ENCODE results near the gene TRIM71. TPM values are rescaled to one million over a fixed set of nuclear protein-coding genes. Genes with fewer than 3 reads are reported as not detected.

Gene TRIM71
- total and polyA plus RNA-seq, 2 of the 13 experiments (the other 11 are each of a cell fraction or from before 2014, with no cell fraction given), result 21.7 to 76.9 TPM

DNA sequence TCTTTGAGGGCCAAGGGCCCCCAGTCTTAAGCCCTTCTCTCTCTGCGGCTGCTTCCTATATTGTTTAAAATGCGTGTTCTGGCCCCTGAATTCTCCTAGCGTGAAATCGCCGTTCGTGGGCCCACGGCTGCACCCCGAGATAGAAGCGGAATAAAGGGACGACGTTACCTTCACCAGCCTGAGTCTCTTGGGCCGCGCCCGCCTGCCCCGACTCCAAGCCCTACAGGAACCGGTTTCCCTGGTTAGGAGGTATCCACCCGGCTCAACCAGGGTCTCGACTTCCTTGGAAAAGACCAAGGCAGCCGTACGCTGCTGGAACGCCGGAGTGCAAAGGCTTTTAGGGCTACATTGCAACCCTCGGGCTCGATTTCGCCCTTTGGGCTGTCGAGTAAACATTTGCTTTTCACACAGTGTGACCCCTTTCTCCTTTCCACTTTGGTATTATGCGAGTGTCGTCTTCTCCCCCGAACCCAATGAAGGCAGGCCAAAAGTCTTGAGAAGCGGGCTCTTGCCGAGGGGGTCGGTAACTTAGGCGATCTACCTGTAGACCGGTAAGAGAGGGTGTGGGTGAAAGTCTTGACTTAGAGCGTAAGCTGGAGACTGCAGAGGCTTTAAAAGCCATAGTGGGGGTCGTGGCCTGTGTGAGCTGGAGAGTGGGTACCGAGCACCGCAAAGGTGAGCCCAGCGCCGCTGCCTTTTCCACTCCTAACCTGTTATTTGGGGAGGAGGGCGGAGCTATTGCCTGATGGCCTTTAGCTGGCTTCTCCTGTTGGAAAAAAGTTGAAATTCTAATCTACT is 2.0 kb downstream of the TRIM71 start (continued):
- TF ChIP-seq ZNF276 (CRISPR knock-in tag; IDR thresholded peaks at IDR 0.05; ENCODE audit: low read depth) (no peak), ZNF781 (CRISPR knock-in tag; IDR thresholded peaks at IDR 0.05; ENCODE audit: borderline replicate concordance, not compliant biosample characterization) (peak; percentile 51), U2AF1 (optimal IDR thresholded peaks at IDR 0.05; ENCODE audit: low read depth, low read length) (no peak), SAP130 (CRISPR knock-in tag; IDR thresholded peaks at IDR 0.05; ENCODE audit: low read depth) (peak; percentile 35; the same call in 1 of the 2 replicates), PRDM4 (CRISPR knock-in tag; IDR thresholded peaks at IDR 0.05; ENCODE audit: borderline replicate concordance) (no peak), WIZ (CRISPR knock-in tag; IDR thresholded peaks at IDR 0.05) (0 out of 2 replicates have a peak, but pooled peaks have one; percentile 5), FOXP4 (CRISPR knock-in tag; IDR thresholded peaks at IDR 0.05) (no peak), RBFOX2 (IDR thresholded peaks at IDR 0.05; ENCODE audit: low read depth, low read length) (0 out of 2 replicates have a peak, but pooled peaks have one; percentile 41), RBAK (CRISPR knock-in tag; IDR thresholded peaks at IDR 0.05) (no peak)
- TF ChIP-seq, protein P1, sequence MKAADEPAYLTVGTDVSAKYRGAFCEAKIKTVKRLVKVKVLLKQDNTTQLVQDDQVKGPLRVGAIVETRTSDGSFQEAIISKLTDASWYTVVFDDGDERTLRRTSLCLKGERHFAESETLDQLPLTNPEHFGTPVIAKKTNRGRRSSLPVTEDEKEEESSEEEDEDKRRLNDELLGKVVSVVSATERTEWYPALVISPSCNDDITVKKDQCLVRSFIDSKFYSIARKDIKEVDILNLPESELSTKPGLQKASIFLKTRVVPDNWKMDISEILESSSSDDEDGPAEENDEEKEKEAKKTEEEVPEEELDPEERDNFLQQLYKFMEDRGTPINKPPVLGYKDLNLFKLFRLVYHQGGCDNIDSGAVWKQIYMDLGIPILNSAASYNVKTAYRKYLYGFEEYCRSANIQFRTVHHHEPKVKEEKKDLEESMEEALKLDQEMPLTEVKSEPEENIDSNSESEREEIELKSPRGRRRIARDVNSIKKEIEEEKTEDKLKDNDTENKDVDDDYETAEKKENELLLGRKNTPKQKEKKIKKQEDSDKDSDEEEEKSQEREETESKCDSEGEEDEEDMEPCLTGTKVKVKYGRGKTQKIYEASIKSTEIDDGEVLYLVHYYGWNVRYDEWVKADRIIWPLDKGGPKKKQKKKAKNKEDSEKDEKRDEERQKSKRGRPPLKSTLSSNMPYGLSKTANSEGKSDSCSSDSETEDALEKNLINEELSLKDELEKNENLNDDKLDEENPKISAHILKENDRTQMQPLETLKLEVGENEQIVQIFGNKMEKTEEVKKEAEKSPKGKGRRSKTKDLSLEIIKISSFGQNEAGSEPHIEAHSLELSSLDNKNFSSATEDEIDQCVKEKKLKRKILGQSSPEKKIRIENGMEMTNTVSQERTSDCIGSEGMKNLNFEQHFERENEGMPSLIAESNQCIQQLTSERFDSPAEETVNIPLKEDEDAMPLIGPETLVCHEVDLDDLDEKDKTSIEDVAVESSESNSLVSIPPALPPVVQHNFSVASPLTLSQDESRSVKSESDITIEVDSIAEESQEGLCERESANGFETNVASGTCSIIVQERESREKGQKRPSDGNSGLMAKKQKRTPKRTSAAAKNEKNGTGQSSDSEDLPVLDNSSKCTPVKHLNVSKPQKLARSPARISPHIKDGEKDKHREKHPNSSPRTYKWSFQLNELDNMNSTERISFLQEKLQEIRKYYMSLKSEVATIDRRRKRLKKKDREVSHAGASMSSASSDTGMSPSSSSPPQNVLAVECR (CRISPR knock-in tag; IDR thresholded peaks at IDR 0.05; ENCODE audit: borderline replicate concordance), result peak; percentile 55; the same call in 1 of the 2 replicates
- TF ChIP-seq, protein P2, sequence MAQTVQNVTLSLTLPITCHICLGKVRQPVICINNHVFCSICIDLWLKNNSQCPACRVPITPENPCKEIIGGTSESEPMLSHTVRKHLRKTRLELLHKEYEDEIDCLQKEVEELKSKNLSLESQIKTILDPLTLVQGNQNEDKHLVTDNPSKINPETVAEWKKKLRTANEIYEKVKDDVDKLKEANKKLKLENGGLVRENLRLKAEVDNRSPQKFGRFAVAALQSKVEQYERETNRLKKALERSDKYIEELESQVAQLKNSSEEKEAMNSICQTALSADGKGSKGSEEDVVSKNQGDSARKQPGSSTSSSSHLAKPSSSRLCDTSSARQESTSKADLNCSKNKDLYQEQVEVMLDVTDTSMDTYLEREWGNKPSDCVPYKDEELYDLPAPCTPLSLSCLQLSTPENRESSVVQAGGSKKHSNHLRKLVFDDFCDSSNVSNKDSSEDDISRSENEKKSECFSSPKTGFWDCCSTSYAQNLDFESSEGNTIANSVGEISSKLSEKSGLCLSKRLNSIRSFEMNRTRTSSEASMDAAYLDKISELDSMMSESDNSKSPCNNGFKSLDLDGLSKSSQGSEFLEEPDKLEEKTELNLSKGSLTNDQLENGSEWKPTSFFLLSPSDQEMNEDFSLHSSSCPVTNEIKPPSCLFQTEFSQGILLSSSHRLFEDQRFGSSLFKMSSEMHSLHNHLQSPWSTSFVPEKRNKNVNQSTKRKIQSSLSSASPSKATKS (CRISPR knock-in tag; IDR thresholded peaks at IDR 0.05), result no peak

Measured in HepG2 (cell line).